Coronary artery (tissue), 2 donors: Measurements from ENCODE around the gene RFTN1.

ENCODE experiments used
- DNase-seq: peaks from one replicate; pipeline ENCODE4 v3.0.0-alpha.2; 2017; ENCODE audit warnings: low spot score
- H3K27ac ChIP-seq, 2 donors: fragments of 200-600 bp; sonication (generic); one replicate each; pipeline ENCODE4 v1.5.1; 2016 to 2019
- H3K4me3 ChIP-seq: fragments of 200-600 bp; sonication (generic); 2 replicates; pipeline ENCODE4 v1.5.1; 2016; ENCODE audit warnings: mild to moderate bottlenecking, moderate library complexity
- TF ChIP-seq, protein P1 (sequence below): fragments of 200-600 bp; sonication (generic); IDR thresholded peaks from one replicate; pipeline ENCODE4 v1.5.1; 2019; ENCODE audit warnings: antibody characterized with exemption

Gene RFTN1

DNA sequence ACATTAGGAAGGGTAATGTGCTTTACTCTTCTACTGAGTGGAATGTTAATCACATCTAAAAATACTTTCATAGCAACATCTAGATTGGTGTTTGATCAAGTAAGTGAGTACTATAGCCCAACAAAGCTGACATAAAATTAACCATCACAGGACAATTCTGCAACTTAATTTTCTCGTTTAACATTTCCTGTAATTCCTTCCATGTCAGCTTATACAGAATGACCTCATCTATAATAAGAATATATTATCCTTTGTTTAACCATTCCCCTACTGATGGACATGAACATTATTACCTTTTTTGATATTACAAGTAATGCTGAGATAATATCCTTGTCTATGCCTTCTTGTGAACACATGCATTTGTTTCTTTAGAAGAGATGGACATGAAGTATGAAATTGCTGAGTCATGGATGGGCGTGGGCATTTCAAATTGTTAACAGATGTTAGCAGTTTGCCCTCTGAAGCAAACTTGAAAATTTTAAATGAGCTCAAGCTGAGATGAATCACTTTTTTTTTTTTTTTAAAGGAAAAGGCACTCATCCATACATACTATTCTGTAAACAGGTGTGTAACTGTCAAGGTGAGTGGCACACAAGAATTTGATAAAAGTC is 163.4 kb downstream of the RFTN1 start:
- no peak overlapping the region for H3K27ac ChIP-seq
- TF ChIP-seq, protein P1, sequence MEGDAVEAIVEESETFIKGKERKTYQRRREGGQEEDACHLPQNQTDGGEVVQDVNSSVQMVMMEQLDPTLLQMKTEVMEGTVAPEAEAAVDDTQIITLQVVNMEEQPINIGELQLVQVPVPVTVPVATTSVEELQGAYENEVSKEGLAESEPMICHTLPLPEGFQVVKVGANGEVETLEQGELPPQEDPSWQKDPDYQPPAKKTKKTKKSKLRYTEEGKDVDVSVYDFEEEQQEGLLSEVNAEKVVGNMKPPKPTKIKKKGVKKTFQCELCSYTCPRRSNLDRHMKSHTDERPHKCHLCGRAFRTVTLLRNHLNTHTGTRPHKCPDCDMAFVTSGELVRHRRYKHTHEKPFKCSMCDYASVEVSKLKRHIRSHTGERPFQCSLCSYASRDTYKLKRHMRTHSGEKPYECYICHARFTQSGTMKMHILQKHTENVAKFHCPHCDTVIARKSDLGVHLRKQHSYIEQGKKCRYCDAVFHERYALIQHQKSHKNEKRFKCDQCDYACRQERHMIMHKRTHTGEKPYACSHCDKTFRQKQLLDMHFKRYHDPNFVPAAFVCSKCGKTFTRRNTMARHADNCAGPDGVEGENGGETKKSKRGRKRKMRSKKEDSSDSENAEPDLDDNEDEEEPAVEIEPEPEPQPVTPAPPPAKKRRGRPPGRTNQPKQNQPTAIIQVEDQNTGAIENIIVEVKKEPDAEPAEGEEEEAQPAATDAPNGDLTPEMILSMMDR: no peak
- no peak overlapping the region for H3K4me3 ChIP-seq
- no peak for DNase-seq

DNA sequence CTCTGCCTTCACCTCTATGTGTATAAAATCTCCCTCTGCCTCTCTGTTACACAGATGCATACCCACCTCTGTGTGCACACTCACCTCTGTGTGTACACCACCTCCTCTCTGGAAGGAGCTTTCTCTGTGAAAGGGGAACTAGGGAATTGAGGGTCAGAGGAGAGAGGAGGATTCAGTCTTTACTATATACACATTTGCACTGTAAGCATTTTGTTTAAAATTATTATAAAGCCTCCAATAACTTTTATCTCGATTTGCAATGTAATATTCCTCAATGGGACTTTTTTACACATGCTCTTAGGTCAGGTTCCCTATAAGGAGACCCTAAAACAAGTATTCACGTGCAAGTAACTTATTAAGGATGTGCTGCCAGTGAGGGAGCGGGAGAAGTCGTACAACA is 166.0 kb downstream of the RFTN1 start:
- Histone ChIP-seq H3K4me3 (no peak overlapping the region), H3K27ac (no peak overlapping the region)
- TF ChIP-seq, protein P1: no peak
- DNase-seq: no peak

DNA sequence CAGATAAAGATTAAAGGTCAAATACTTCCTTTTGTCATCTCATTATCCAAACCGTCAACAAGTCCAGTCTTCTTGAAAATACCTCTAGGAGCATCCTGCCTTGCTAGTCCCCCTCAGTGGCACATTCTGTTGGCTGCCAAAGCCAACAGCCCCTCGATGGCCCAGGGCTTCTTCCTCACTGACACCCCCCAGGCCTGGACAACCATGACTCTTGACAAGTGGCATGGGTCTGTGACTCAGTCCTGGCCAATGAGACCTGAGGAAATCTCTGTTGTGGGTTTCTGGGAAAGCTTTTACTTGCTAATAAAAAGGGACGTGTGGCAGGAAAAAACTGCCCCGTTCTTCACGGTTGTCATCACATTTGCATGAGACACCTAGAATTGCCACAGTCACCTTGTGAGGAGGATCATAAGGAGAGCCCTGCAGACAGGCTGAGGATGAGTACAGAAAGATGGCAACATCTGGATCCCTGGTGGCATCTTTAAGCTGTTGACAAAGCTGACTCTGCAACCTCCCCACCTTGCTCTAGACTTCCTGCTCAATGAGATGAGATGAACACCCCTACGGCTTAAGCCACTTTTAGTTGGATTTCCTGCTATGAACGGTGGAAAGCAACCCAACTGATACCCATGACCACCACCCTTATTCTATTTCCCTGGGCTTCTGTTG is 167.0 kb downstream of the RFTN1 start:
- no peak overlapping the region for H3K27ac ChIP-seq
- TF ChIP-seq, protein P1: no peak
- H3K4me3 ChIP-seq: no peak overlapping the region
- DNase-seq: no peak

DNA sequence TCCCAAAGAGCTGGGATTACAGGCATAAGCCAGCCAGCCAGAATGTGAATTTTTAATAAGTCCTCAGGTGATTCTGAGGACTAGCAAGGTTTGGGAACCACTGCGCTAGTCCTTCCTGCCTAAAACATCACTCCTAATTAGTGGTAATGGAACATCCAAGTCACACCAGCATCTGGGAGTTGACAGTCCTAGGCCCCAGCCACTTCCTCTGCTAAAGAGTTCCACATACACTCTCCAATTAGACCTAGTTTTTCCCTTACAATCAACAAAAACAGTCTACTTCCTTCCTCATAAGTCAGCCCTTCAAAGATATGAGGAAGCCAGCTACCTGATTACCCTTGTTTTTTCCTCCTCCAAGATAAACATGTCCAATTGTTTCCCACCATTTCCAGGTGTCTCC is 170.4 kb downstream of the RFTN1 start:
- H3K27ac ChIP-seq: no peak overlapping the region
- no peak for DNase-seq
- H3K4me3 ChIP-seq: no peak overlapping the region
- TF ChIP-seq, protein P1: no peak

DNA sequence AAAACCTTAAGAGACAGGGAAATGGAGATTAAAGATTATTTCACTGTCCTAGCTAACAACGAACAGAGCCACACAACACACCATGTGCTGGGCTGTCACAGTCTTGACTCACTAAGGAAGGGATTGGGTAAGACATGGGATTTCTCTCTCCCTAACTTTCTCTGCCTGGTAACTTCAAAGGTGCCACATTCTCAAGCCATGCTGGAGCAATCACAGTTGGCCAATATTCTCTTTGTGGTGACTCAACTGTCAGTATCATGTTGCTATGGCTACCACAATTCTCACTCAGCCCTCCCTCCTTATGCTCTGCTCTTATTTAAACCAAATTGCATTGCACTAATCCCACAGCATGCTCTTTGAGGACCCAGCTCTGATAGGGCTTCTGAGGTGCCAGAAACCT is 174.5 kb downstream of the RFTN1 start:
- DNase-seq: no peak
- TF ChIP-seq, protein P1: no peak
- H3K27ac ChIP-seq: no peak overlapping the region

DNA sequence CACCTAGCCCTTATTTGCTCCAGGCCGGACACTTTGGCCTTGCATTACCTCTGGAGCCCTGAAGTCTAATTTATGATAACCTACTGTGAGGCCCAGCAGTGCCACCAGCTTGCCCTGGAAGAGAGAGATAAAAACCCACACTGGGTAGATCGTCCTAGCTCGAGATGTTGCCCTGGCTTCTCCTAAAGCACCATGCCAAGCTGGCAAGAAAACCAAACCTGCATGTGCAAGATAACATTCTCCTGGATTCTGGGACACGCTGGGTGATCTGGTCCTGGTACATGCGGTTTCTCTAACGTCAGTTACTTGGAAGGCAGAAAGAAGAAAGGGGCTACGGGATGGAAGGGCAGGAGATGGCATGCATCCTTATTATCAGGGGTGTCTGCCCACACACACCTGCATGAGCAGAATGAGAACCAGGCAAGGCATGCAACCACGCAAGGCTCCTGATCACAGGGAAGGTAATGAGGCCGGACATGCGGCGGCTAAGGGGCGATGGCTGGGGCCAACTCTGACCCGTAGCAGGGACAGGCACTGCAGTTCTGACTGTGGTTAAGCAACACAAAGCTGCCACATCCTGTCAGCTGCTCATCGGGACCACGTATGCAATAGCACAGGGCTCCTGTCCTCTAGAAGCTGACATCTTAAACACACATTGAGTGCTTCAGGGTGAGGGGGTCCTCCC is 175.5 kb downstream of the RFTN1 start:
- TF ChIP-seq, protein P1: no peak
- no peak for DNase-seq
- H3K27ac ChIP-seq: no peak overlapping the region

More for the DNA sequence above, 174.5 kb downstream of the RFTN1 start:
- no peak overlapping the region for H3K4me3 ChIP-seq

More for the DNA sequence above, 175.5 kb downstream of the RFTN1 start:
- H3K4me3 ChIP-seq: no peak overlapping the region
